Stomach (tissue), 9 donors: ENCODE data around the gene KCNK7. TPM values are rescaled to one million over a fixed set of nuclear protein-coding genes. Genes with fewer than 3 reads are reported as not detected.
"Not testable (repeated sequence)": the region's sequence is repeated elsewhere in the genome, so short reads cannot be mapped to it uniquely, and the experiment has no call there.

Experiments
- DNase-seq, 2 donors: peaks; one replicate each; pipeline versions ENCODE4 v3.0.0 to v3.0.0-alpha.2; 2013 to 2019
- H3K27ac ChIP-seq, 5 donors: fragments of 200-600 bp in 4 of 5; sonication (generic) in 4 of 5; one replicate each; pipeline ENCODE4 v1.5.1; 2013 to 2019; ENCODE audit warnings: mild to moderate bottlenecking in 1 of 5, moderate library complexity in 1 of 5
- H3K27me3 ChIP-seq, 3 donors: fragments of 200-600 bp; sonication (generic); one replicate each; pipeline ENCODE4 v1.5.1; 2017 to 2019; ENCODE audit warnings: mixed run types in 1 of 3
- H3K36me3 ChIP-seq, 4 donors: fragments of 200-600 bp; sonication (generic); 1 replicate in 3 of 4; 2 replicates in 1 of 4; pipeline ENCODE4 v1.5.1; 2016 to 2019
- H3K4me1 ChIP-seq, 4 donors: fragments of 200-600 bp; sonication (generic); one replicate each; pipeline ENCODE4 v1.5.1; 2016 to 2019
- H3K4me3 ChIP-seq, 4 donors: fragments of 200-600 bp; sonication (generic) in 3 of 4; one replicate each; pipeline ENCODE4 v1.5.1; 2016 to 2019; ENCODE audit warnings: mild to moderate bottlenecking in 1 of 4
- H3K9me3 ChIP-seq, 4 donors: fragments of 200-600 bp; sonication (generic); one replicate each; pipeline ENCODE4 v1.5.1; 2016 to 2019
- EP300 ChIP-seq: sonication (generic); formaldehyde crosslinking; IDR thresholded peaks from one replicate; pipeline ENCODE4 v1.6.1; 2017; ENCODE audit warnings: antibody characterized with exemption
- POLR2A ChIP-seq, 4 donors: fragments of 450-650 bp; IDR thresholded peaks; one replicate each; pipeline ENCODE4 v1.6.1; 2016; ENCODE audit warnings: antibody characterized with exemption in 4 of 4, control low read depth in 2 of 4, mild to moderate bottlenecking in 1 of 4, moderate library complexity in 1 of 4
- POLR2AphosphoS5 ChIP-seq, 3 donors: sonication (generic); formaldehyde crosslinking; IDR thresholded peaks; one replicate each; pipeline ENCODE4 v1.6.1; 2016; ENCODE audit warnings: antibody characterized with exemption in 3 of 3
- WGBS, 5 donors: extraction: QIAGEN DNeasy Blood & Tissue Kit in 3 of 5; methylation state at CpG; one replicate each; pipeline versions ENCODE4 v1.1.5 to v1.1.7; 2013 to 2018; 5-methylcytosine and 5-hydroxymethylcytosine counted together
- intact Hi-C: fragments of 100-400 bp; cut with DNase I; formaldehyde crosslinking; loops from one replicate; pipeline ENCODE4 v1.15.1; 2023; ENCODE audit warnings: low total_unique reads
- polyA plus RNA-seq, 3 donors: library from polyadenylated mRNA; stranded (reverse); fragments of 200-250 nt; gene quantifications; one replicate each; pipeline ENCODE4 v1.2.3, GENCODE V29; 2013
- total RNA-seq, 5 donors: library from RNA; depleted of rRNA; stranded (reverse); fragments of >200 nt; gene quantifications; one replicate each; pipeline versions ENCODE4 v1.1.0 to v1.2.3, GENCODE V29; 2014 to 2016
- TF ChIP-seq, protein P1 (sequence below), 7 experiments: fragments of 450-650 bp in 4 of 7; fragments of 200-600 bp in 3 of 7; sonication (generic) in 3 of 7; IDR thresholded peaks; one replicate each; pipeline ENCODE4 v1.5.1; 2016 to 2019; ENCODE audit warnings: antibody characterized with exemption in 7 of 7, control low read depth in 2 of 7, mild to moderate bottlenecking in 1 of 7
- donor health status: healthy with polysubstance abuse.
- donor health status: Bipolar disorder and iron deficiency.
- donor health status: healthy.

Gene KCNK7
- total and polyA plus RNA-seq, 8 donors = 0.58 to 5.8 (median 3.0) TPM; not detected in 4

DNA sequence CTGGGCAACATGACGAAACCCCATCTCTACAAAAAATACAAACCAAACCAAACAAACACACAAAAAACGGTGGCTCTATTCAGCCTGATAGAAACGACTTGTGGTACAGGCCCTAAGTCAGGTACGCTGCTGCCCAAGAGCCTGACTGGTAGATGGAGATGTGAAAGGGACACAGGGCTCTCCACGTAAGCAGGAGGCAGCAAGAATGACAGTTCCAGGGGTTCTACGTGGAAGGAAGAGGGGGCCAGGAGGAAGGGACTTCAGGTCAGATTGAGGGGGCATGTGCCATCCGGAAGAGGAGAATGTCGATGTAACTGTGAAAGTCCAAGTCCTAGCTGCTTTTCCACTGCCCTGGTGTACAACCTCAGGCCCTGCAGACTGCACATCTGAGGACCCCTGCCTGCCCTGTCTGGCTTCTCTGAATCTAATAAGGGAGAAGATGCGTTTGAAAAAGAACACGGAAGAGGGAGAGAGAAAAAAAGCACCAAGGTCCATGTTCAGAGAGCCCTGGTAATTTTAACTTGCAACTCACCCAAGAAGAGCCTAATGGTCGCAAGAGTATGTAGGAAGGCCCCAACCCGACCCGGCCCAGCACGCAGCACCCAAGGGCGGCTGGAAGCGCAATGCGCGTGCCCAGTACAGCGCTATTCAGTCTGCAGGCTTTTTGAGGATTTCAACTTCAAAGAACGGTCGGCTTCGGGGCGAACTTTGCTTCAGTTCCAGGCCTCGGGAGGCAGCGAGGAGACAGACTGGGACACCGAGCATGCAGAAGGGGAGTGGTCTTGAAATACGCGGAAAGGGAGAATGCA, 26.2 kb downstream of the KCNK7 start:
- peak in 1 of 2 donors; percentile 23 for DNase-seq
- Histone ChIP-seq H3K4me3 (peak overlapping the region; percentile 75 to 89 (median 80)), H3K4me1 (peaks cover 44 to 83% (median 66%) of the 10 kb centered on the region in 4 donors), H3K27ac (peak overlapping the region; percentile 92 to 97 (median 95)), H3K27me3 (no peaks in the 10 kb centered on the region), H3K36me3 (peaks cover 0 to 12% (median 3%) of the 10 kb centered on the region in 4 donors), H3K9me3 (no peaks in the 10 kb centered on the region)
- TF ChIP-seq POLR2AphosphoS5 (IDR thresholded peaks at IDR 0.05) (no peak), EP300 (no peak)
- intact Hi-C loops = no loop called here
- WGBS, 5 donors = 4 to 5% (median 4%) methylated on average over 28 of the region's 28 CpGs

DNA sequence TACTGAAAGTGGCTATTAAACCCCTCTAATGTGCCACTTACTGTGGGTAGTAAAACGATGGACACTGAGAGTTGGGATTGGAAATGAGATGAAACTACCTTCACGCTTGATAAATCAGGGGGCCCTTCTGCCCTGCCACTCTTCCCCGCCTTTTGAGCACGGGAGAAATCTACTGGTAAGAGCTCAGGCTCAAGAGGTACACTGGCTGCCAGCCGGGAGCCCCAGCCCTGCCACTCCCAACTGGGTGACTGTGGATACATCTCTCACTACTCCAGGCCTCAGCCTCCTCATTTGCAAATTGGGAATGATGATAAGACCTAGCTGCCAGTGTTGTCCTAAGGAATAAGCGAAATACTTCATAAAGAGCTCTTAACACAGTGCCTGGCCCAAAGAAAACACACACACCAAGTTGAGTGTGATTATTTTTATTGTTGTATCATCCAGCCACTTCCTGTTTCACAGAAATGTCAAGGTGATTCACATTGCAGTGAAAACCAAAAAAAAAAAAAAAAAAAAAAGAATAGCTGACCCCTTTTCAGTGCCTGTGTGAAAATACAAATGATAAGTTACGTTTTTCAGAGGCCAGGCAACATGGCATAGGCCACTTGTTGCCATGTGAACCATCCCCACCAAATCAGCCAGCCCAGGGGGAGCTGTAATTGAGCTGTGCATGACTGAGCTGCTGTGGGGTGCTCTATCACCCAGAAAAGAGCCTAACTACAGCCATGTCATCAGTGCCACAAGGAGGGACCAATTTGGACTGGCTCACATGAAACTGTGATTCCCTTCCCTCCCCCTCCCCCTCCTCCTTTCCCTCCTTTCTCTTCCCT, 29.8 kb downstream of the KCNK7 start:
- H3K4me1 ChIP-seq = peaks cover 23 to 60% (median 38%) of the 10 kb centered on the region in 4 donors
- peak overlapping the region in 4 of 5 donors; percentile 36 to 64 (median 51) for H3K27ac ChIP-seq
- no peak overlapping the region for H3K4me3 ChIP-seq
- intact Hi-C loops = no loop called here
- H3K36me3 ChIP-seq = peaks cover 0 to 12% (median 3%) of the 10 kb centered on the region in 4 donors
- H3K27me3 ChIP-seq = no peaks in the 10 kb centered on the region
- TF ChIP-seq POLR2A (IDR thresholded peaks at IDR 0.05) = no peak
- no peak for TF ChIP-seq EP300
- no peak for TF ChIP-seq POLR2AphosphoS5 (IDR thresholded peaks at IDR 0.05)
- TF ChIP-seq, protein P1, sequence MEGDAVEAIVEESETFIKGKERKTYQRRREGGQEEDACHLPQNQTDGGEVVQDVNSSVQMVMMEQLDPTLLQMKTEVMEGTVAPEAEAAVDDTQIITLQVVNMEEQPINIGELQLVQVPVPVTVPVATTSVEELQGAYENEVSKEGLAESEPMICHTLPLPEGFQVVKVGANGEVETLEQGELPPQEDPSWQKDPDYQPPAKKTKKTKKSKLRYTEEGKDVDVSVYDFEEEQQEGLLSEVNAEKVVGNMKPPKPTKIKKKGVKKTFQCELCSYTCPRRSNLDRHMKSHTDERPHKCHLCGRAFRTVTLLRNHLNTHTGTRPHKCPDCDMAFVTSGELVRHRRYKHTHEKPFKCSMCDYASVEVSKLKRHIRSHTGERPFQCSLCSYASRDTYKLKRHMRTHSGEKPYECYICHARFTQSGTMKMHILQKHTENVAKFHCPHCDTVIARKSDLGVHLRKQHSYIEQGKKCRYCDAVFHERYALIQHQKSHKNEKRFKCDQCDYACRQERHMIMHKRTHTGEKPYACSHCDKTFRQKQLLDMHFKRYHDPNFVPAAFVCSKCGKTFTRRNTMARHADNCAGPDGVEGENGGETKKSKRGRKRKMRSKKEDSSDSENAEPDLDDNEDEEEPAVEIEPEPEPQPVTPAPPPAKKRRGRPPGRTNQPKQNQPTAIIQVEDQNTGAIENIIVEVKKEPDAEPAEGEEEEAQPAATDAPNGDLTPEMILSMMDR (IDR thresholded peaks at IDR 0.05) = no peak
- DNase-seq = no peak
- H3K9me3 ChIP-seq = no peaks in the 10 kb centered on the region
- 68 to 73% (median 73%) methylated on average over 7 of the region's 7 CpGs for WGBS, 5 donors

DNA sequence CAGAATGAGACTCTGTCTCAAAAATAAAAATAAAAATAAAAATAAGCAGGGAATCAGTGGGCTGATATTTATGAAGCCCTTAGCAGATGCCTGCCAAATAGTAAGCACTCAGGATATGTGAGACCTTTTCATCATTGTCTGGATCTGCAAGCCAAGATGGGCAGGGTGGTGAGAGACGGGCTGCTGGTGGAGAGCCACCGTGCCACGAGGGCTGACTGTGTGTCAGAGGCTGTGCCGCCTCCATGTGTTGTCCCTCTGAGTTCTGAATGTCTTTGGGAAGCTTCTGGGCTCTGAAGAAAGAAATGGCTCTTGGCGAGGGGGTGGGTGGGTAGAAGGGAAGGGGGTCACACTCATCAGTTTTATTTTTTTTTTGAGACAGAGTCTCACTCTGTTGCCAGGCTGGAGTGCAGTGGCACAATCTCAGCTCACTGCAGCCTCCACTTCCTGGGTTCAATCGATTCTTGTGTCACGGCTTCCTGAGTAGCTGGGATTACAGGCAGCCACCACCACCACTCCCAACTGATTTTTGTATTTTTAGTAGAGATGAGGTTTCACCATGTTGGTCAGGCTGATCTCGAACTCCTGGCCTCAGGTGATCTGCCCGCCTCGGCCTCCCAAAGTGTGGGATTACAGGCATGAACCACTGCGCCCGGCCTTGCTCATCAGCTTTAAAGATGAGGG, 30.6 kb downstream of the KCNK7 start:
- Histone ChIP-seq H3K36me3 (peaks cover 0 to 12% (median 3%) of the 10 kb centered on the region in 4 donors), H3K27ac (peak overlapping the region in 4 of 5 donors; percentile 36 to 64 (median 51)), H3K4me1 (peaks cover 28 to 64% (median 41%) of the 10 kb centered on the region in 4 donors)
- WGBS, 5 donors = 81 to 90% (median 83%) methylated on average over 12 of the region's 12 CpGs
- H3K4me3 ChIP-seq, H3K27me3 ChIP-seq, DNase-seq, H3K9me3 ChIP-seq, intact Hi-C loops: not testable (repeated sequence)

DNA sequence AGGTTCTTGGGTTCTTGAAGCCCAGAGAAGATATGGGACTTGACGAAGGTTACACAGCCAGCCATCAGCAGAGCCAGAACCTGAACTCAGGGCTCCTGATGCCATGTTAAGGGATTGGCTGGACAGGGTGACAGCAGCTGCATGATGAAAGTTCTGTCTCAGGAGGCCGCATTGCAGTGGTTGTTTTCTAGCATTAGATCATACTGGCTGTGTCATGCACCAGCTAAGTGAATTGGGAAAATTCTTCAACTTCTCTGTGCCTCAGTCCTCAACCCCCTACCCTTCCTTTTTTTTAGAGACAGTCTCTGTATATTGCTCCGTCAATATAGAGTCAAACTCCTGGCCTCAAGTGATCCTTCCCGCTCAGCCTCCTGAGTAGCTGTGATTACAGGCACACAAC, 32.0 kb downstream of the KCNK7 start:
- Histone ChIP-seq H3K4me1 (peaks cover 32 to 67% (median 44%) of the 10 kb centered on the region in 4 donors), H3K4me3 (no peak overlapping the region), H3K27ac (peak overlapping the region in 1 of 5 donors; percentile 13), H3K36me3 (peaks cover 0 to 12% (median 3%) of the 10 kb centered on the region in 4 donors), H3K9me3 (no peaks in the 10 kb centered on the region), H3K27me3 (peaks cover 0 to 7% (median 0%) of the 10 kb centered on the region in 3 donors)
- intact Hi-C loops = no loop called here
- 91 to 98% (median 94%) methylated on average over 4 of the region's 4 CpGs for WGBS, 5 donors
- DNase-seq = no peak
- no peak for TF ChIP-seq POLR2A (IDR thresholded peaks at IDR 0.05)
- no peak for TF ChIP-seq POLR2AphosphoS5 (IDR thresholded peaks at IDR 0.05)
- TF ChIP-seq, protein P1 (IDR thresholded peaks at IDR 0.05) = no peak
- no peak for TF ChIP-seq EP300

DNA sequence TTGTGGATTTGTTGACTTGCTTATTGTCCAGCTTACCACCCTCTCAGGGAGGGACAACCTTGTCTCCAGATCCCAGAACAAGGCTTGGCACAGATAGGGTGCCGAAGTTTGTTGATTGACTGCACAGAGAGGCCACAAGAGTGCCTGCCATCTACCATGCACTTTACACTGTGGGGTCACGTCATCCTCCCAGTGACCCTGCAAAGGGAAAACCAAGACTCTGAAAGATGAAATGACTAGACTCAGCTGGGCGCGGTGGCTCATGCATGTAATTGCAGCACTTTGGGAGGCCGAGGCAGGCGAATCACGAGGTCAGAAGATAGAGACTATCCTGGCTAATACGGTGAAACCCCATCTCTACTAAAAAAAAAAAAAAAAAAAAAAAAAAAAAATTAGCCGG, 32.8 kb downstream of the KCNK7 start:
- no peak overlapping the region for H3K4me3 ChIP-seq
- TF ChIP-seq, protein P1 (IDR thresholded peaks at IDR 0.05) = no peak
- TF ChIP-seq POLR2A (IDR thresholded peaks at IDR 0.05) (no peak), POLR2AphosphoS5 (IDR thresholded peaks at IDR 0.05) (no peak), EP300 (no peak)
- WGBS, 5 donors = 77 to 90% (median 87%) methylated on average over 8 to 9 of the region's 9 CpGs
- H3K27me3 ChIP-seq = peaks cover 0 to 8% (median 0%) of the 10 kb centered on the region in 3 donors
- no peak for DNase-seq
- H3K27ac ChIP-seq = no peak overlapping the region
- peaks cover 0 to 7% (median 2%) of the 10 kb centered on the region in 4 donors for H3K36me3 ChIP-seq
- intact Hi-C loops = no loop called here
- H3K4me1 ChIP-seq = peaks cover 26 to 62% (median 40%) of the 10 kb centered on the region in 4 donors
- H3K9me3 ChIP-seq = no peaks in the 10 kb centered on the region
